AG10803 (cell line): ENCODE measurements around the gene KCNS3.

Source experiments
- DNase-seq: peaks from one replicate; pipeline ENCODE4 v3.0.0; 2010; ENCODE audit warnings: low read depth
- H3K4me3 ChIP-seq: 2 replicates; pipeline ENCODE4 v1.5.1; 2011; ENCODE audit warnings: mild to moderate bottlenecking, low read length, control low read depth
- TF ChIP-seq, protein P1 (sequence below): conservative IDR thresholded peaks from 2 replicates; pipeline ENCODE4 v1.5.1; 2011; ENCODE audit warnings: mild to moderate bottlenecking, low read length, control low read depth, inconsistent platforms

The KCNS3 gene

DNA sequence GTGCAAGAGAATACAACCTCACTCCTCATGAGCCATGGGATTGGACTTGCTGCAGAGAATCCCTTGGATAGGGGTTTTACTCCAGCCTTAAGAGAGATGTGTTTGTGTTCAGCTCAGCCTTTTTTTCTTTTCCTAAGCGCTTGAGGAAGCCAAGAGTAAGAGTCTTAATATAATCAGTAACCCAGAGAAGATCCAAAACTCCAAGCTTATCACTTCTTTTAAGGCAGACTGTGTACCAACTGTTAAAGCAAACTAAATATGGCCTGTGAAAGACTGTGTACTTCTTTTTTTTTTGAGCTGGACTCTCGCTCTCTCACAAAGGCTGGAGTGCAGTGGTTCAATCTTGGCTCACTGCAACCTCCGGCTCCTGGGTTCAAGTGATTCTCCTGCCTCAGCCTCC is 31.8 kb upstream of the KCNS3 start:
- no peak for DNase-seq
- H3K4me3 ChIP-seq: no peak overlapping the region
- TF ChIP-seq, protein P1, sequence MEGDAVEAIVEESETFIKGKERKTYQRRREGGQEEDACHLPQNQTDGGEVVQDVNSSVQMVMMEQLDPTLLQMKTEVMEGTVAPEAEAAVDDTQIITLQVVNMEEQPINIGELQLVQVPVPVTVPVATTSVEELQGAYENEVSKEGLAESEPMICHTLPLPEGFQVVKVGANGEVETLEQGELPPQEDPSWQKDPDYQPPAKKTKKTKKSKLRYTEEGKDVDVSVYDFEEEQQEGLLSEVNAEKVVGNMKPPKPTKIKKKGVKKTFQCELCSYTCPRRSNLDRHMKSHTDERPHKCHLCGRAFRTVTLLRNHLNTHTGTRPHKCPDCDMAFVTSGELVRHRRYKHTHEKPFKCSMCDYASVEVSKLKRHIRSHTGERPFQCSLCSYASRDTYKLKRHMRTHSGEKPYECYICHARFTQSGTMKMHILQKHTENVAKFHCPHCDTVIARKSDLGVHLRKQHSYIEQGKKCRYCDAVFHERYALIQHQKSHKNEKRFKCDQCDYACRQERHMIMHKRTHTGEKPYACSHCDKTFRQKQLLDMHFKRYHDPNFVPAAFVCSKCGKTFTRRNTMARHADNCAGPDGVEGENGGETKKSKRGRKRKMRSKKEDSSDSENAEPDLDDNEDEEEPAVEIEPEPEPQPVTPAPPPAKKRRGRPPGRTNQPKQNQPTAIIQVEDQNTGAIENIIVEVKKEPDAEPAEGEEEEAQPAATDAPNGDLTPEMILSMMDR: no peak

- H3K4me3 ChIP-seq: no peak overlapping the region
- no peak for DNase-seq
- TF ChIP-seq, protein P1: no peak
Measured at GRCh38 chr2:17847236-17847635, 31.2 kb upstream of the KCNS3 start.

DNA sequence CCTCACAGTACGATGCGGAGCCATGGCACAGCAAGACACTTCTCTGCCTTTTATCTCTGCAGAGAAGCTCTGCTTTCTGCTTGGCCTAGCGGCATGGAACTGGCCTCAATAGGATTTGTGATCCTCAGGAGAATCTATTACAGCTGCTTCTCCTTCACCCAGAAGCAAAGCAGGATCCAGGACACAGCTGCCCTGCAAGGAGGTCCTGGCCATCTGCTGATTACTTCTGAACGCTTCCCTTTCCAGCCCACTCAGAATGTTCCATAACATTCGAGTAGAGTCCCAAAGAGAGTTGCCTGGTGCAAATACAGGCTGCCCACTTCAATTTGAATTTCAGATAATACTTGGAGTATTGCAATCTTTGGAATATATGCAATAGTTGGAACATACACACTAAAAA is 29.2 kb upstream of the KCNS3 start:
- no peak overlapping the region for H3K4me3 ChIP-seq
- TF ChIP-seq, protein P1: no peak
- DNase-seq: no peak

DNA sequence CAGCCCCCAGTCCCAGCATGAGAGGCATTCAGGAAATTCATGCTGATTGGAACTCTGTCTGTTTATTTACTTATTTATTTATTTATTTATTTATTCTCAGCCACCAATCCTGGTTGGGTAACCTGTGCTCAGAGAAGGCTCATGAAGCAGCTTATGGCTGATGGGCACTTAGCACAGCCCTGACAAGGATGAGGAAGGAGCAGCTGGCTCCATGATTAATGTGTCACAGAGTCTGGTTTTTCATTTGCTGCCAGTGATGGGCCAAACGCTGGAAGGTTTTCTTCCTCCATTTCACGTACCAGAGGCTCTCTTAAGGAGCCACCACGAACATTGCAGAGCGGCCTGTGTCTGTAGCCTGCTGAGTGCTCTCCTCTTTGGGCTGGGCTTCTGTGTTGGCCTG is 28.3 kb upstream of the KCNS3 start:
- TF ChIP-seq, protein P1: no peak
- no peak for DNase-seq
- no peak overlapping the region for H3K4me3 ChIP-seq

GRCh38 chr2:17851731-17852585 is 26.5 kb upstream of the KCNS3 start:
- DNase-seq: peak; percentile 72
- TF ChIP-seq, protein P1: peak; percentile 98
- no peak overlapping the region for H3K4me3 ChIP-seq

DNA sequence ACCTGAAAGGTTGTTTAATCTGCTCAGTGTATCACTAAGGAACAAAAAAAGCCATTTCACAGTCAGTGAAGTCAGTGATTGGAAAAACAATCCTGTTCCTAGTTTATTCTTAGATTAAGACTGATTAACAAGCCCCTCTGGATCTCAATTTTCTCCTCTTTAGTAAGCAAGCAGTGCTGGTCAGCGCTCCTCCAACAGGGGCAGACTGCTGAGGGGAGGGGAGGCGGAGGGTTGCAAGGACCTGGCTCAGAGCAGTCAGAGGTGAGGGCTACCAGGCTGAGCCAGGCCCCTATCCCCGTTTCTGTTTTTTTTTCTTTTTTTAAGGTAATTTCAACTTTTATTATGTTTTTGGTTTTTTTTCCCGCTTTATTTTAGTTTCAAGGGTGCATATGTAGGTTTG is 24.7 kb upstream of the KCNS3 start:
- no peak overlapping the region for H3K4me3 ChIP-seq
- TF ChIP-seq, protein P1: no peak
- DNase-seq: no peak

- H3K4me3 ChIP-seq: no peak overlapping the region
- TF ChIP-seq, protein P1: no peak
- DNase-seq: peak; percentile 27
Measured at GRCh38 chr2:17857021-17857420, 21.4 kb upstream of the KCNS3 start.
